NCI-H345 treated with DMSO at 0.1 percent for 48 hours (cell line): ENCODE measurements around the gene MYL6B.
A peak's percentile ranks its signal among the peaks of the same experiment; 100 is the strongest.

Experiments used
- DNase-seq: peaks from one replicate; lab custom pipeline; 2025; ENCODE audit not compliant: unreplicated experiment; lab: John Stamatoyannopoulos, UW

MYL6B gene

GRCh38 chr12:56121204-56121870, 31.1 kb upstream of the MYL6B start:
- no peak for DNase-seq

- no peak for DNase-seq
Measured at GRCh38 chr12:56122637-56123036, 29.8 kb upstream of the MYL6B start.

DNA sequence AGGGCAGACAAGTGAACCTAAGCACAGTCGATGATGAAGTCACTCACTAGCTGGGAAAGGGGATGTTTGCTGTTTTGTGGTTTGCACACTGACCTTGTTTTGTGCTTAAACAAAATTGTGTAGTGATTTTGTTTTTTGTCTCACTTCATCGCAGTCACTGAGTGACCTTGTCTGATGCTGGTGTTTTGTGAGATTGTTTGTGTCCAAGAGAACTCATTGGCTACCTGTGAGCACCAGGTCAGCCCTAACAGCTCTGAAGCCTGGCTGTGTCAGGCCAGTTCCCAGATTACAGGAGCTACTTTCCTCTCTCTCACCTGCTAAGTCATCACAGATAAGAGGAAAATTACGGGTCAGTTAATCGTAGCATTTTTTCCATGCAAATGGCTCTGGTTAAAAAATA, 28.3 kb upstream of the MYL6B start:
- DNase-seq, result no peak

DNA sequence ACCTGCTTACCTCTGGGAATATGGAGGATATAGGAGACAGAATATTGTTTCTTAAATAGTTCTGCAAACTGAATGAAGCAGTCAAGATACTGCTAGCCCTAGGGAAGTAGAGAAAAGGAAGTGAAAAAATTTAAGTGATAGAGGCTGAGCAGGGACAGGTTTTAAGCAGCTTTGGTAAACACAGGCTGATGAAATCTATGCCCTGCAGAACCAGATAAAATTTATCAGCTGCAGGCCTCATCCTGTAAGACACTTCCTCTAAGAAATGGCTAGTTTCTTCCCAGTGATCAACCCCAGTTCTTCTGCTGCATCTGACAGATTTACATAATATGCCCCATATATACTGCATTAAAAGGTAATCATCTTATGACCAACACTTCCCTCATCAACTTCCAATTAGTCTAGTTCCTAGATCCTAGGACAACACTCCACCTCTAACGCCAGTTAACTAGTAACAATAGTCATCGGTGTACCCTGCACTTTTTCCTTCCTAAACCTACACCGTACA, 25.6 kb upstream of the MYL6B start:
- no peak for DNase-seq

- DNase-seq, result no peak
Measured at GRCh38 chr12:56127485-56127887, 24.9 kb upstream of the MYL6B start.

DNA sequence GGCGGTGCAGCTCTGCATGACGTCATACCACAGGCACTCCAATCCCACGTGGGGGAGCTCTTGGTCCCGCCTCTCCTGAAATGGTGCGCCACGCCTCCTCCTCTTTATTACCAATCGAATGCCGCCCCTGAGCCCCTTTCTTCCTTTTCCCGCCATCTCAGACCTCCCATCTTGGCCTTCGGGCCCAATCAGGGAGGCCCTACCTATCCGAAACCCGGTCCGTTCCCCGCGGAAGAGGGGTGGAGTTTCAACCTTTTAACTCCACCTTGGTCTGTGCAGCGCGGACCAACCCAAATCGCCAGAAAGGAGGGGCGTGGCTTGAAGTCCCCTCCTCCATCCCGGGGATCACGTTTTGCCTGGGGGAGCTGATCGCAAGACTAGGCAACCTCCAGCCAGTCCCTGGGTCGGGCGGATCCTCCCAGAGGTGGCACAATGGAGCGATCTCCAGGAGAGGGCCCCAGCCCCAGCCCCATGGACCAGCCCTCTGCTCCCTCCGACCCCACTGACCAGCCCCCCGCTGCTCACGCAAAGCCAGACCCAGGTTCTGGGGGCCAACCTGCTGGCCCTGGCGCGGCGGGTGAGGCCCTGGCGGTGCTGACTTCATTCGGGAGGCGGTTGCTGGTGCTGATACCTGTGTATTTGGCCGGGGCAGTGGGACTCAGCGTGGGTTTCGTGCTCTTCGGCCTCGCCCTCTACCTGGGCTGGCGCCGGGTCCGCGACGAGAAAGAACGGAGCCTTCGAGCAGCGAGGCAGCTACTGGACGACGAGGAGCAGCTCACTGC, 24.3 kb upstream of the MYL6B start, which contains the start of gene ESYT1:
Gene ESYT1, plus strand, starts transcription at position 380 of the 782 bp plus-strand sequence. Its CDS starts 53 bp downstream, at position 433.
- peak; percentile 98 for DNase-seq

- DNase-seq, result no peak
Measured at GRCh38 chr12:56128670-56129205, 23.6 kb upstream of the MYL6B start.

- no peak for DNase-seq
Measured at GRCh38 chr12:56129206-56129941, 23.0 kb upstream of the MYL6B start.

DNA sequence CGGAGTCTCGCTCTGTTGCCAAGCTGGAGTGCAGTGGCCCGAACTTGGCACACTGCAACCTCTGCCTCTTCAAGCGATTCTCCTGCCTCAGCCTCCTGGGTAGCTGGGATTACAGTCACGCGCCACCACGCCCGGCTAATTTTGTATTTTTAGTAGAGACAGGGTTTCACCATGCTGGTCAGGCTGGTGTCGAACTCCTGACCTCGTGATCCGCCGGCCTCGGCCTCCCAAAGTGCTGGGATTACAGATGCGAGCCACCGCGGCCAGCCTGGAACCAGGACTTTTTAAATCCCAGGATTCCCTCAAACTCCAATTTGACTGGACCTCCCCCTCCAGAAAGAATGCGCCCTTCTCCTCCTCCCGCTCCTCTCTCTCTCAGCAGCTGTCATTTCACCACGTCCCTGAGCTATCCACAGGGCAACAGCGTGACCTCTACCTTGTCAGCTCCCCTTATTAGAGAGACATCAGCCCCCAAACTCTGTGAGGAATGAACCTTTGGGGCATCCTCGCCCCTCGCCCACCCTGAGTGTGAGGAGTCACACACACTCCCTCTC, 22.4 kb upstream of the MYL6B start:
- DNase-seq, result no peak

DNA sequence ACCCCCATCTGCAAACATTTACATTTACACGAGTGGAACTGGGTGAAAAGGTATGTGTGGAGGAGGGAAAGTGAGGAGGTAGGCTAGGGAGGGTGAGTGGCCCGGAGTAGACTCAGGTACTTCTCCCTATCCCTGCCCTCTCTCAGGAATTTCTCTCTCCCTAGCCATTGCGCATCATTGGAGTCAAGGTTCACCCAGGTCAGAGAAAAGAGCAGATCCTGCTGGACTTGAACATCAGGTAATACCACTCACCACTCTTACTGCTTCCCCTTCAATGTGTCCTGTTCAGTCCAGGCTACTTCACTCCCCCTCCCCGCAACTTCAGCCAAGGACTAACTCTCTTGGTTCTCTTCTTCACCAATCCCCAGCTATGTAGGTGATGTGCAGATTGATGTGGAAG, 21.5 kb upstream of the MYL6B start:
- no peak for DNase-seq

DNA sequence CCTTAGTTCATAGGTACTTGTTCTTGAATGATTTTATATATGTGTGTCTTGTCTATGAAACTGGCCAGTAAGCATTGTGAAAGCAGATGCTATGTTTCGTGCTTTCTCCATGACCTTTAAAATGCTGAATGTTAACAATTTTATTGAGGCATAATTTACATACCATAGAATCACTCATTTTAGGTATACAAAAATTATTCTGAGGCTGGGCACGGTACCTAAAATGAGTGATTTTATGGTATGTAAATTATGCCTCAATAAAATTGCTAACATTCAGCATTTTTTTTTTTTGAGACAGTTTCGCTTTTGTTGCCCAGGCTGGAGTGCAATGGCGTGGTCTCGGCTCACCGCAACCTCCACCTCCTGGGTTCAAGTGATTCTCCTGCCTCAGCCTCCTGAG, 17.5 kb upstream of the MYL6B start:
- no peak for DNase-seq

DNA sequence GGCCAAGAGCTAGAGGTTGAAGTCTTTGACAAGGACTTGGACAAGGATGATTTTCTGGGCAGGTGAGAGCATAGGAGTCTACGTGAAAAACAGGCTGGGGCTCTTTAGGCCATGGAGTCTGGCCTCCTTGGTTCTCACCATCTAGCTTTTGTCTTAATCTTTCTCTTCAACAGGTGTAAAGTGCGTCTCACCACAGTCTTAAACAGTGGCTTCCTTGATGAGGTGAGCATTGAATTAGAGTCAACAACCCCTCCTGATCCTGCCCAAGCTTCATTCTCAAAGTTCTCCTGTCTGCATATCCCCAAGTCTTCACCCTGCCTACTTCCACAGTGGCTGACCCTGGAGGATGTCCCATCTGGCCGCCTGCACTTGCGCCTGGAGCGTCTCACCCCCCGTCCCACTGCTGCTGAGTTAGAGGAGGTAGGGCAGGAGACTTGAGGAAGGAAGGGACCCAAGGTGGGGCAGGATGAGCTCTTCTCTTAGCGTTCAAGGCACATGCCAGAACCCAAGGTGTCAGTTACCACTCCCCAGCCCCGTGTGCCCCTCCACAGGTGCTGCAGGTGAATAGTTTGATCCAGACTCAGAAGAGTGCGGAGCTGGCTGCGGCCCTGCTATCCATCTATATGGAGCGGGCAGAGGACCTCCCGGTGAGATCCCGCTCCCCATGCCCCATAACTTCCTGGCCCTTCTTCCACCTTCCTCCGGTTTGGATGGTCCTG, 14.4 kb upstream of the MYL6B start:
- no peak for DNase-seq

GRCh38 chr12:56141946-56142784, 10.2 kb upstream of the MYL6B start:
- no peak for DNase-seq

GRCh38 chr12:56143217-56143616, 9.2 kb upstream of the MYL6B start:
- no peak for DNase-seq

DNA sequence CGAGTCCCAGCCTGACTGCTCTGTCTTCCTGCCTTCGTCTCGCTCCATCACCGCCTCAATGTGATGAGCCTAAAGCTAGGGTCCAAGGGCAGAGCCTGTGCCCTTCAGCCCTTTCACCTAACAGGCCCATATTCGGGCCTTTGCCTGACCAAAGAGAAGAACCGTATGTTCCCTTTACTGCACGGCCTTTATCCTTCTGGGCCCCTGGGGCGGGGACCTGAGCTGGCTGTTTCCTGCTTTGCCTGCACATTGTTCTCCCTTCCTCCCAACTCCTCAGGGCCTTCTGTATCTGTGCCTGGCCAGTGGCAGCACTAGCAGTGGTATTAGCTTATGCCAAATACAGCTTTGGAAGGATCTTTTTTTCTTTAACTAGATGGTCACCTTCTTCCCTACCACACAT, 8.5 kb upstream of the MYL6B start:
- no peak for DNase-seq

GRCh38 chr12:56145217-56145616, 7.2 kb upstream of the MYL6B start:
- no peak for DNase-seq

GRCh38 chr12:56146492-56147460, 5.6 kb upstream of the MYL6B start:
- DNase-seq, result no peak

GRCh38 chr12:56150563-56150962, 1.8 kb upstream of the MYL6B start:
- no peak for DNase-seq
